Stimulated activated memory B cell treated with anti-CD40 and anti-IgM and Interleukin-4, amounts not matched to agents 10 μg/mL and 1 μg/mL and 100 μg/mL, for 72 hours (primary cell): Measurements from ENCODE around the gene KIF26A.

Experiments
- ATAC-seq: fragments of 150-1000 bp; cut with Tn5 transposase; 2 replicates; pipeline ENCODE4 v1.10.0; 2021
- H3K27ac Mint-ChIP-seq: one replicate; pipeline ENCODE4 v1.8.0; 2022; ENCODE audit warnings: mild to moderate bottlenecking, mixed read lengths
- H3K27me3 Mint-ChIP-seq: one replicate; pipeline ENCODE4 v1.8.0; 2022; ENCODE audit warnings: mixed read lengths
- H3K36me3 Mint-ChIP-seq: one replicate; pipeline ENCODE4 v1.8.0; 2022; ENCODE audit warnings: mixed read lengths
- H3K4me1 Mint-ChIP-seq: one replicate; pipeline ENCODE4 v1.8.0; 2022; ENCODE audit warnings: mixed read lengths
- H3K4me3 Mint-ChIP-seq: one replicate; pipeline ENCODE4 v1.8.0; 2022; ENCODE audit warnings: mild to moderate bottlenecking, moderate library complexity, mixed read lengths
- H3K9me3 Mint-ChIP-seq: one replicate; pipeline ENCODE4 v1.8.0; 2022; ENCODE audit warnings: mixed read lengths

Gene KIF26A

GRCh38 chr14:104175811-104176210 lies 37.4 kb downstream of the KIF26A start:
- no peaks in the 10 kb centered on the region for H3K36me3 Mint-ChIP-seq
- ATAC-seq, result no peak
- no peaks in the 10 kb centered on the region for H3K27me3 Mint-ChIP-seq
- no peaks in the 10 kb centered on the region for H3K4me1 Mint-ChIP-seq
- no peak overlapping the region for H3K4me3 Mint-ChIP-seq
- no peak overlapping the region for H3K27ac Mint-ChIP-seq
- H3K9me3 Mint-ChIP-seq, result no peaks in the 10 kb centered on the region

- no peak for ATAC-seq
- H3K27ac Mint-ChIP-seq, result no peak overlapping the region
- no peaks in the 10 kb centered on the region for H3K27me3 Mint-ChIP-seq
- H3K36me3 Mint-ChIP-seq, result no peaks in the 10 kb centered on the region
- no peaks in the 10 kb centered on the region for H3K9me3 Mint-ChIP-seq
- no peak overlapping the region for H3K4me3 Mint-ChIP-seq
- H3K4me1 Mint-ChIP-seq, result no peaks in the 10 kb centered on the region
Measured at GRCh38 chr14:104176611-104177010, 38.2 kb downstream of the KIF26A start.

DNA sequence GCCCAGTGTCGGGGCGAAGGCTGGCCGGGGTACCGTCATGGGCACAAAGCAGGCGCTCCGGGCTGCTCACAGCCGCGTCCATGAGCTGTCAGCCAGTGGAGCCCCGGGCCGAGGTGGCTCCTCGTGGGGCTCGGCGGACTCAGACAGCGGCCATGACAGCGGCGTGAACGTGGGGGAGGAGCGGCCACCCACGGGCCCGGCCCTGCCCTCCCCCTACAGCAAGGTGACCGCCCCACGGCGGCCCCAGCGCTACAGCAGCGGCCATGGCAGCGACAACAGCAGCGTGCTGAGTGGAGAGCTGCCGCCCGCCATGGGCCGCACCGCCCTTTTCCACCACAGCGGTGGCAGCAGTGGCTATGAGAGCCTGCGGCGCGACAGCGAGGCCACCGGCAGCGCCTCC lies 39.0 kb downstream of the KIF26A start:
- ATAC-seq, result no peak
- no peaks in the 10 kb centered on the region for H3K9me3 Mint-ChIP-seq
- H3K27me3 Mint-ChIP-seq, result no peaks in the 10 kb centered on the region
- no peaks in the 10 kb centered on the region for H3K4me1 Mint-ChIP-seq
- no peaks in the 10 kb centered on the region for H3K36me3 Mint-ChIP-seq
- no peak overlapping the region for H3K4me3 Mint-ChIP-seq
- no peak overlapping the region for H3K27ac Mint-ChIP-seq

- H3K4me1 Mint-ChIP-seq, result no peaks in the 10 kb centered on the region
- H3K9me3 Mint-ChIP-seq, result no peaks in the 10 kb centered on the region
- H3K36me3 Mint-ChIP-seq, result no peaks in the 10 kb centered on the region
- H3K27ac Mint-ChIP-seq, result no peak overlapping the region
- peaks cover 4% of the 10 kb centered on the region for H3K27me3 Mint-ChIP-seq
- H3K4me3 Mint-ChIP-seq, result no peak overlapping the region
- ATAC-seq, result no peak
Measured at GRCh38 chr14:104178279-104178678, 39.9 kb downstream of the KIF26A start.

- H3K36me3 Mint-ChIP-seq, result no peaks in the 10 kb centered on the region
- no peaks in the 10 kb centered on the region for H3K9me3 Mint-ChIP-seq
- H3K27ac Mint-ChIP-seq, result no peak overlapping the region
- no peaks in the 10 kb centered on the region for H3K4me1 Mint-ChIP-seq
- no peak overlapping the region for H3K4me3 Mint-ChIP-seq
- ATAC-seq, result no peak
- peaks cover 11% of the 10 kb centered on the region for H3K27me3 Mint-ChIP-seq
Measured at GRCh38 chr14:104179126-104179525, 40.7 kb downstream of the KIF26A start.

GRCh38 chr14:104179564-104180129 lies 41.3 kb downstream of the KIF26A start:
- Mint-ChIP-seq H3K4me3 (no peak overlapping the region), H3K27me3 (peaks cover 16% of the 10 kb centered on the region), H3K27ac (no peak overlapping the region), H3K9me3 (no peaks in the 10 kb centered on the region), H3K36me3 (no peaks in the 10 kb centered on the region), H3K4me1 (no peaks in the 10 kb centered on the region)
- ATAC-seq, result no peak

GRCh38 chr14:104180561-104181165 lies 42.3 kb downstream of the KIF26A start:
- no peaks in the 10 kb centered on the region for H3K9me3 Mint-ChIP-seq
- H3K27me3 Mint-ChIP-seq, result peaks cover 19% of the 10 kb centered on the region
- H3K4me1 Mint-ChIP-seq, result no peaks in the 10 kb centered on the region
- H3K36me3 Mint-ChIP-seq, result no peaks in the 10 kb centered on the region
- H3K27ac Mint-ChIP-seq, result no peak overlapping the region
- no peak overlapping the region for H3K4me3 Mint-ChIP-seq
- no peak for ATAC-seq

DNA sequence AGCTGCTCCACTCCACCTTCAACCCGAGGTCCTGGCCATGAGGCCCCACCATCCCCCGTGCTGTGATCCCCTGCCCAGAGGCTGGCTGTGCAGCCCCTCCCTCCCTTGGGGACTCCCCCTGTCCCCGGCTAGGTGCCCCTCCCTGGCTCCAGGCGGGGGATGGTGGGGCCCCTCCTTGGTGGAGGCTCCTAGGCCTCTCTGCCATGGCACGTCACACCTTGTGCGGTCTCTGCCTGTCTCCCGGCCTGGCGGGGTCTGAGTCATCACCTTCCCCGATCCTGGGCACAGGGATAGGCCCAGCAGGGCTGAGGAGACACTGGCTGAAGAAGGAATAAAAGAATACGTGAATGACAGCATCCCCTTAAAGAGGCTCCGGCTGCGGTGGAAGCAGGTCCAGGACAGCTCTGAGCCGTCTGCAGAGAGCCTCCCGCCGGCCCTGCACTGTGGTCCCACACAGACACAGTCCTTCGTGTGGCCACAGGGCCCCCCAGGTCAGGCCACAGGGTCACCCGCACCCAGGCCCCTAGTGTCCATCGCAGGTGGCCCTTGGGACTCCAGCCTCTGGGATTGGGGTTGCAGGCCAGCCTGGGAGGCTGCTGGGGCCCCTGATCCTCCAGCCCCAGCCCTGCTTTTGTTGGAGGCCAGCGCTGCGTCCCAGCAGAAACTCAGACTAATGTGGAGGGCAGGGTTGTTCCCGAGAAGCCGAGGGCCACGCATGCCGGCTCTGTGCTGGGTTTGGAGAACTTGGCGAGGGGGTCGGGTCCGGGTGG lies 43.6 kb downstream of the KIF26A start:
- H3K27ac Mint-ChIP-seq, result no peak overlapping the region
- no peaks in the 10 kb centered on the region for H3K4me1 Mint-ChIP-seq
- no peak for ATAC-seq
- no peaks in the 10 kb centered on the region for H3K9me3 Mint-ChIP-seq
- H3K27me3 Mint-ChIP-seq, result peaks cover 21% of the 10 kb centered on the region
- no peak overlapping the region for H3K4me3 Mint-ChIP-seq
- no peaks in the 10 kb centered on the region for H3K36me3 Mint-ChIP-seq

DNA sequence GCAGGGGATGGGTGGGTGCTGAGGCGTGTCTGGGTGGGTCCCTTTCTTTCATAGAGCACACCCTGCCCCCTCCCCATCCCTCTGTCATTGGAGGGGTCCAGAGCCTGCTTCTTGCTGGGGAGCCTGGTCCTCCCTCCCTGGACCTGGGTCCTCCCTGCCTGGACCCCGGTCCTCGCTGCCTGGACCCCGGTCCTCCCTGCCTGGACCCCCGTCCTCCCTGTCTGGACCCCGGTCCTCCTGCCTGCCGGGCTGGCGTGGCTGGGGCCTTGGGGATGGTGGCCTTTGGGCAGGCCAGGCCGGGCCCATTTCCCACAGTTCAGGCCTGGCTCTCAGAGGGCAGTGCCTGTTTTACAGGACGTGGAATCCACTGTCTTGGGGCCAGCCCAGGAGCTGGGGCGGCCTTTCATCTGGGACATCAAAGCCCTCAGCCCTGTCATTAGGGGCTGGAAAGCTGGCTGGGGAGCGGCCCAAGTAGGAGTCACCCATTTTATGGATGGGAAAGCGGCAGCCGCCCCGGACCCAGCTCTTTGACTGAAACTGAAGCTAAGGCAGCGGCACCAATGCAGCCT lies 44.6 kb downstream of the KIF26A start:
- H3K27me3 Mint-ChIP-seq, result peaks cover 28% of the 10 kb centered on the region
- ATAC-seq, result peak; percentile 3
- no peaks in the 10 kb centered on the region for H3K9me3 Mint-ChIP-seq
- no peaks in the 10 kb centered on the region for H3K36me3 Mint-ChIP-seq
- H3K4me1 Mint-ChIP-seq, result no peaks in the 10 kb centered on the region
- no peak overlapping the region for H3K27ac Mint-ChIP-seq
- H3K4me3 Mint-ChIP-seq, result no peak overlapping the region

- ATAC-seq, result no peak
- Mint-ChIP-seq H3K9me3 (no peaks in the 10 kb centered on the region), H3K36me3 (no peaks in the 10 kb centered on the region), H3K27me3 (peaks cover 28% of the 10 kb centered on the region), H3K4me3 (no peak overlapping the region), H3K4me1 (no peaks in the 10 kb centered on the region), H3K27ac (no peak overlapping the region)
Measured at GRCh38 chr14:104183796-104184195, 45.4 kb downstream of the KIF26A start.

DNA sequence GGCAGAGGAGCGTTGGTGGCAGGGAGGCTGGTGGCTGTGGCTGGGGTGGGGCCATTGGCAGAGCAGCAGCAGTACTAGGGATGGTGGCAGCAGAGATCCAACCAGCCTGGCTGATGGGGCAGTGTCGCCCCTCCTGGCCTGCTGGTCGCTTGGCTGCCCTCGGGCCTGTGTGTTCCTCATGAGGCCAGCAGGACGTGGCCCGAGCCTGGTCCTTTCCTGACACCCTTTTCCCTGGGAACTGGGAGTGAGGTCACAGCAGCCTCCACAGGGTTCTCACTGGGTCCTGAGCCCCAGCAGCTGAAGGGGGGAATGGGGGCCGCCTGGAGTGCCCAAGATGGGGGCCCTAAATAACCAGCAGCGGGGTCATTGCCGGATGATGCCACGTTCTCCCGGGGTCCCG lies 46.1 kb downstream of the KIF26A start:
- Mint-ChIP-seq H3K4me1 (no peaks in the 10 kb centered on the region), H3K9me3 (no peaks in the 10 kb centered on the region)
- no peak for ATAC-seq

DNA sequence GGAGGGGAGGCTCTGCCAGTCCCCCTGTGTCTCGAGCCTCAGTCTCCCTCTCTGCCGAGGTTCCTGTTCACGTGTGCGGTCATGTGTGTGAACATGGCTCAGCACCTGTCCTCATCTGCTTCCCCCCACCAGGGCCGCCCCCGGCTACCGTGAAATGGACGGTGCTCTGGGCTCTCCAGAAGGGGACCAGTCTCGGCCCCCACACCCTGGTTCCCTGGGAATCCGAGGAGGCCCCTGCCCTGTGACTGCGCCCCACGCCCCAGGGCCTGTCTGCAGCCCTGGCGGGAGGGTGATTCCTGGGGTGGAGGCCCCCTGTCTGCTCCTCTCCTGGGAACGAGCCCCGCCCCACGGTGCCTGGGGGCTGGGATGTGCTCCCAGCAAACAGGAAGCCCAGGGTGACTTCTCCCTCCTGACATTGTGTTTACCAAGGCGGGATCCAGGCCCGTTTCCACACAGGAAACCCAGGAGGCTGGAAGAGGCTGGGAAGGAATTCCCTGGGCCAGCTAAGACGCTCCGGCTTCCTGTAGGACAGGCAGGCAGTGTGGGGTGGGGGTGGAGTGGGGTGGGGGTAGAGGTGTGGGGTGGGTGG lies 46.6 kb downstream of the KIF26A start:
- H3K4me3 Mint-ChIP-seq, result no peak overlapping the region
- no peaks in the 10 kb centered on the region for H3K4me1 Mint-ChIP-seq
- H3K27ac Mint-ChIP-seq, result no peak overlapping the region
- no peaks in the 10 kb centered on the region for H3K36me3 Mint-ChIP-seq
- H3K27me3 Mint-ChIP-seq, result peaks cover 28% of the 10 kb centered on the region
- ATAC-seq, result no peak
- H3K9me3 Mint-ChIP-seq, result no peaks in the 10 kb centered on the region

More for the DNA sequence above, 46.1 kb downstream of the KIF26A start:
- no peaks in the 10 kb centered on the region for H3K36me3 Mint-ChIP-seq
- peaks cover 28% of the 10 kb centered on the region for H3K27me3 Mint-ChIP-seq
- no peak overlapping the region for H3K4me3 Mint-ChIP-seq
- no peak overlapping the region for H3K27ac Mint-ChIP-seq

DNA sequence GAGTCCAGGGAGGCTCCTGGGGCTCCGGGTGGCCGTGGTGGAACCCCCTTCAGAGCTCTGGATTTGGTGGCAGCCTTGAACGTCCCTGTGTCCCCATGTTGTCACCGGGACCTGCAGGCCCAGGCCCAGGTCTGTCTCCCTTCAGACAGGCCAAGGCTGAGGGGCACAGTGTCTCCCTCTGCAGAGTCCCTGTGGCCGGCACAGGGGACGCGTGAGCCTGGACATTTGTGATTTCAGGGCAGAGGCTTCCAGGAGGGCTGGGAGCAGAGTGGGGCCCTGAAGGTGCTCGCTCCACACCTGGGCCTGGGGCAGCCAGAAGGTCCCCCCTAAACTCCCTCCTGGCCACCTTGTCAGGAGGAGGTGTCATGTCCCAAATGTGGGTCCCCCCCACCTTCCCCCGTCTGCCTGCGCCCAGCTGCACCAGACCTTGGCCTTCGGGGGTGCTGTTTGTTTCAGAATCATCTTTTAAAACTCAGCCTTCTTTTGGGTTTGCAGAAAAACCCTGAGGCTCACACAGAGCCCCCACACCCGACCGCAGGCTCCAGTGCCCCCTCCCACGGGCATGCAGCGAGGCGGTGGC lies 47.6 kb downstream of the KIF26A start:
- Mint-ChIP-seq H3K9me3 (no peaks in the 10 kb centered on the region), H3K27me3 (peaks cover 28% of the 10 kb centered on the region), H3K4me1 (no peaks in the 10 kb centered on the region), H3K4me3 (no peak overlapping the region), H3K36me3 (no peaks in the 10 kb centered on the region), H3K27ac (no peak overlapping the region)
- ATAC-seq, result no peak

DNA sequence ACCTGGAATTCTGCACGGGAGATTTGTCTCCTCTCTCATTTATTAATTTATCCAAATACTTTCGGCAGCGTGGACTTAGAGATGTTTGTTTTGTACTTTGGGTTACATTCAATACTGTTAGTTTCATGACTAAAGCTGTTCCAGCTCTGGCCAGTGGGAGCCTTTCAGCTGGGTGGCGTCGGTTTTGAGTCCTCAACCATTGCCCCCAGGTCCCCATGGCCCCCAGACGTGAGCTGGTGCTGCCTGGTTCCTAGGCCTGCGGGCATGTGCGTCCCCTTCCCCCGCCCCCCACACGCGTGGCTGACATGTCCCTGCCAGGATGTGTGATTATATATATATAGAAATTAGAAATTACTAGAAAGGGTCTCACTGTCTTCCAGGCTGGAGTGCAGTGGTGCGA lies 48.2 kb downstream of the KIF26A start:
- peaks cover 28% of the 10 kb centered on the region for H3K27me3 Mint-ChIP-seq
- no peaks in the 10 kb centered on the region for H3K4me1 Mint-ChIP-seq
- no peak overlapping the region for H3K27ac Mint-ChIP-seq
- no peaks in the 10 kb centered on the region for H3K9me3 Mint-ChIP-seq
- ATAC-seq, result no peak
- H3K36me3 Mint-ChIP-seq, result no peaks in the 10 kb centered on the region
- H3K4me3 Mint-ChIP-seq, result no peak overlapping the region
